GM23338 (cell line): ENCODE results near the gene PACS2. TPM values are rescaled to one million over a fixed set of nuclear protein-coding genes. Genes with fewer than 3 reads are reported as not detected.

Source experiments
- ATAC-seq: fragments of 200-7000 bp; cut with Tn5 transposase; 3 replicates; pipeline ENCODE4 v1.9.1; 2020
- DNase-seq: peaks from one replicate; pipeline ENCODE4 v3.0.0-alpha.2; 2015; ENCODE audit warnings: low spot score
- H2AFZ ChIP-seq: fragments of 200-600 bp; sonication (generic); 2 replicates; pipeline ENCODE4 v1.8.0; 2016; ENCODE audit warnings: antibody characterized with exemption, mild to moderate bottlenecking, moderate library complexity
- H3F3A ChIP-seq: fragments of 200-600 bp; sonication (generic); replicated peaks from 2 replicates; pipeline ENCODE4 v1.8.0; 2017; ENCODE audit warnings: antibody characterized with exemption, mixed run types, low read depth
- H3K27ac ChIP-seq: fragments of 200-600 bp; sonication (generic); 2 replicates; pipeline ENCODE4 v1.6.1; 2016; ENCODE audit warnings: low read depth
- H3K27me3 ChIP-seq: fragments of 200-600 bp; sonication (generic); 2 replicates; pipeline ENCODE4 v1.8.0; 2016; ENCODE audit warnings: mild to moderate bottlenecking, mixed run types, moderate library complexity; ENCODE audit not compliant: insufficient read depth
- H3K36me3 ChIP-seq: fragments of 200-600 bp; sonication (generic); 2 replicates; pipeline ENCODE4 v1.8.0; 2016; ENCODE audit warnings: mild to moderate bottlenecking; ENCODE audit not compliant: insufficient read depth
- H3K4me1 ChIP-seq: fragments of 200-600 bp; sonication (generic); 2 replicates; pipeline ENCODE4 v1.8.0; 2016; ENCODE audit warnings: mild to moderate bottlenecking, moderate library complexity; ENCODE audit not compliant: insufficient read depth
- H3K4me2 ChIP-seq: fragments of 200-600 bp; sonication (generic); 2 replicates; pipeline ENCODE4 v1.7.1; 2017; ENCODE audit warnings: mixed run types
- H3K4me3 ChIP-seq: fragments of 200-600 bp; sonication (generic); 2 replicates; pipeline ENCODE4 v1.6.1; 2016; ENCODE audit warnings: mixed run types
- H3K79me2 ChIP-seq: fragments of 200-600 bp; sonication (generic); replicated peaks from 2 replicates; pipeline ENCODE4 v1.8.0; 2017; ENCODE audit warnings: mild to moderate bottlenecking; ENCODE audit not compliant: insufficient read depth
- H3K9me2 ChIP-seq: fragments of 200-600 bp; sonication (generic); 2 replicates; pipeline ENCODE4 v1.8.0; 2017; ENCODE audit not compliant: insufficient read depth
- H4K20me1 ChIP-seq: fragments of 200-600 bp; sonication (generic); replicated peaks from 2 replicates; pipeline ENCODE4 v1.8.0; 2017; ENCODE audit warnings: mild to moderate bottlenecking; ENCODE audit not compliant: insufficient read depth
- H3K27ac Mint-ChIP-seq: 2 replicates; pipeline ENCODE4 v1.8.0; 2020; ENCODE audit warnings: inconsistent platforms, mild to moderate bottlenecking, moderate library complexity, mixed read lengths
- H3K27me3 Mint-ChIP-seq: 3 replicates; pipeline ENCODE4 v1.8.0; 2022; ENCODE audit warnings: low read depth, mild to moderate bottlenecking, moderate library complexity, mixed read lengths, inconsistent platforms; ENCODE audit not compliant: insufficient read depth, poor library complexity
- H3K36me3 Mint-ChIP-seq: 3 replicates; pipeline ENCODE4 v1.8.0; 2021; ENCODE audit warnings: low read depth, mild to moderate bottlenecking, inconsistent platforms, moderate library complexity, mixed read lengths
- H3K4me1 Mint-ChIP-seq: 3 replicates; pipeline ENCODE4 v1.8.0; 2020; ENCODE audit warnings: mild to moderate bottlenecking, inconsistent platforms, mixed read lengths
- H3K4me3 Mint-ChIP-seq: 3 replicates; pipeline ENCODE4 v1.8.0; 2021; ENCODE audit warnings: moderate library complexity, mild to moderate bottlenecking, inconsistent platforms, mixed read lengths
- H3K9me3 Mint-ChIP-seq: 3 replicates; pipeline ENCODE4 v1.8.0; 2020; ENCODE audit warnings: moderate library complexity, mild to moderate bottlenecking, inconsistent platforms, mixed read lengths
- CREB1 ChIP-seq: fragments of 250-450 bp; sonication (Bioruptor Pico); IDR thresholded peaks from 2 replicates; pipeline ENCODE4 v1.5.0; 2020; ENCODE audit warnings: low read depth, mild to moderate bottlenecking, moderate library complexity
- CTCF ChIP-seq, 2 experiments: fragments of 200-600 bp in 1 of 2; sonication (generic) in 1 of 2; conservative IDR thresholded peaks; 2 replicates each; pipeline versions ENCODE4 v1.5.1 to v1.6.1; 2016 to 2017; ENCODE audit warnings: antibody characterized with exemption in 2 of 2, low read depth in 2 of 2, mild to moderate bottlenecking in 2 of 2, moderate library complexity in 1 of 2
- ETS1 ChIP-seq: IDR thresholded peaks from 2 replicates; pipeline ENCODE4 v1.6.1; 2016; ENCODE audit warnings: antibody characterized with exemption
- EZH2 ChIP-seq: fragments of 200-600 bp; sonication (generic); IDR thresholded peaks from one replicate; pipeline ENCODE4 v1.8.0; 2017; ENCODE audit warnings: antibody characterized with exemption, mild to moderate bottlenecking, low read depth; ENCODE audit not compliant: unreplicated experiment
- EZH2phosphoT487 ChIP-seq: fragments of 200-600 bp; sonication (generic); IDR thresholded peaks from one replicate; pipeline ENCODE4 v1.8.1; 2018; ENCODE audit warnings: antibody characterized with exemption; ENCODE audit not compliant: unreplicated experiment
- JUNB ChIP-seq: IDR thresholded peaks from one replicate; pipeline ENCODE4 v1.6.1; 2016; ENCODE audit warnings: antibody characterized with exemption; ENCODE audit not compliant: unreplicated experiment
- NANOG ChIP-seq: IDR thresholded peaks from 2 replicates; pipeline ENCODE4 v1.6.1; 2016; ENCODE audit warnings: antibody characterized with exemption, borderline replicate concordance
- POLR2AphosphoS5 ChIP-seq: IDR thresholded peaks from 2 replicates; pipeline ENCODE4 v1.6.1; 2016; ENCODE audit warnings: antibody characterized with exemption, low read depth
- REST ChIP-seq: IDR thresholded peaks from one replicate; pipeline ENCODE4 v1.6.1; 2018; ENCODE audit warnings: antibody characterized with exemption; ENCODE audit not compliant: unreplicated experiment
- STAT1 ChIP-seq: IDR thresholded peaks from one replicate; pipeline ENCODE4 v1.6.1; 2016; ENCODE audit warnings: antibody characterized with exemption; ENCODE audit not compliant: unreplicated experiment
- ZNF114 ChIP-seq: fragments of 250-450 bp; sonication (Bioruptor Pico); IDR thresholded peaks from 2 replicates; pipeline ENCODE4 v1.5.0; 2020; ENCODE audit warnings: mild to moderate bottlenecking, moderate library complexity
- ZNF331 ChIP-seq: fragments of 250-450 bp; sonication (Bioruptor Pico); IDR thresholded peaks from 2 replicates; pipeline ENCODE4 v1.5.0; 2020; ENCODE audit warnings: low read depth, mild to moderate bottlenecking, moderate library complexity
- ZNF462 ChIP-seq: fragments of 250-450 bp; sonication (Bioruptor Pico); IDR thresholded peaks from 2 replicates; pipeline ENCODE4 v1.5.0; 2020; ENCODE audit warnings: mild to moderate bottlenecking, moderate library complexity
- polyA plus RNA-seq: library from polyadenylated mRNA; unstranded; fragments of >200 nt; fragmentation: Nextera tagmentation; extraction: Ambion mirVana; gene quantifications from 2 replicates; pipeline ENCODE4 v1.2.1, GENCODE V29; 2016
- total RNA-seq: library from RNA; depleted of rRNA; stranded (reverse); fragments of >200 nt; shearing (Covaris generic); gene quantifications from 2 replicates; pipeline ENCODE4 v1.2.3, GENCODE V29; 2014

The PACS2 gene
- total and polyA plus RNA-seq, 2 experiments from 2014 or later = 22.5 to 79.0 TPM

DNA sequence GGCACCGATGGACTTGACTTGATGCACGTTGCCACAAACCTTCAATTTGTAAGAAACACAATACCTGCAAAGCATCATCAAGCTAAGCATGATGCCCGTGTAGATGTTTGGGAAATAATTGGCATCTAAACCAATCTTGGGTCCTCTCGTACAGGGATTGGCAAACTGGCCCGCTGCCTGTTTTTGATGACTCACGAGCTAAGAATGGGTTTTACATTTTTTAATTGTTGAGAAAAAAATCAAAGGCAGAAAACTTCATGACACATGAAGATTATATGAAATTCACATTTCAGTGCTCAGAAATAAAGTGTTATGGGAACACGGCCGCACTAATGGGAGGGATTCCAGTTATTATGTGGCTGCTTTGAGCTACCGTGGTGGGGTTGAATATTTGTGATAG is 116.0 kb downstream of the PACS2 start:
- H4K20me1 ChIP-seq = peaks cover 84% of the 10 kb centered on the region
- no peak overlapping the region for H3K27ac ChIP-seq
- H3K27me3 Mint-ChIP-seq = peaks cover 2% of the 10 kb centered on the region
- DNase-seq = no peak
- no peaks in the 10 kb centered on the region for H3K27me3 ChIP-seq
- peaks cover 99% of the 10 kb centered on the region for H3K79me2 ChIP-seq
- no peak for ATAC-seq
- H3K4me1 ChIP-seq = 0 out of 2 replicates have a peak, but pooled peaks cover 3% of the 10 kb centered on the region
- H3K4me2 ChIP-seq = no peak overlapping the region
- 0 out of 2 replicates have a peak, but pooled peaks cover 2% of the 10 kb centered on the region for H3F3A ChIP-seq
- no peak overlapping the region for H2AFZ ChIP-seq
- H3K9me2 ChIP-seq = no peaks in the 10 kb centered on the region
- no peak overlapping the region for H3K4me3 Mint-ChIP-seq
- peaks cover 49% of the 10 kb centered on the region for H3K36me3 Mint-ChIP-seq
- peaks cover 14% of the 10 kb centered on the region for H3K4me1 Mint-ChIP-seq
- no peaks in the 10 kb centered on the region for H3K9me3 Mint-ChIP-seq
- H3K27ac Mint-ChIP-seq = no peak overlapping the region
- TF ChIP-seq STAT1 = no peak
- TF ChIP-seq CTCF (conservative IDR thresholded peaks at IDR 0.05; ENCODE audit: low read depth in 2 of 2) = no peak
- TF ChIP-seq CREB1 (CRISPR knock-in tag) = no peak
- no peak for TF ChIP-seq JUNB
- no peak for TF ChIP-seq NANOG
- TF ChIP-seq ETS1 = no peak
- no peak for TF ChIP-seq ZNF462 (CRISPR knock-in tag)
- no peak for TF ChIP-seq POLR2AphosphoS5
- no peak for TF ChIP-seq EZH2phosphoT487
- no peak for TF ChIP-seq ZNF331 (CRISPR knock-in tag)
- TF ChIP-seq ZNF114 = no peak
- TF ChIP-seq REST = no peak
- TF ChIP-seq EZH2 = no peak
- no peaks in the 10 kb centered on the region for H3K36me3 ChIP-seq
- H3K4me3 ChIP-seq = no peak overlapping the region
